Calu3 (cell line): ENCODE data around the gene FGFR1OP2. TPM values are rescaled to one million over a fixed set of nuclear protein-coding genes. Genes with fewer than 3 reads are reported as not detected.
"Not testable (repeated sequence)": the region's sequence is repeated elsewhere in the genome, so short reads cannot be mapped to it uniquely, and the experiment has no call there.

ENCODE experiments used
- BruUV-seq: library from RNA; stranded (reverse); fragments of 400-500 nt; replicated peaks from 2 replicates; lab custom pipeline; 2021; lab: Mats Ljungman, UMichigan
- CTCF ChIA-PET: fragments of 300-600 bp; sonication (Branson Sonifier 250); formaldehyde crosslinking; loops from one replicate; lab custom pipeline; 2022; ENCODE audit warnings: antibody characterized with exemption; lab: Charles Lee
- DNase-seq: peaks from one replicate; pipeline ENCODE4 v3.0.0; 2022
- H3K27ac Mint-ChIP-seq: one replicate; pipeline ENCODE4 v1.8.0; 2022; ENCODE audit warnings: mixed read lengths; ENCODE audit not compliant: unreplicated experiment
- H3K27me3 Mint-ChIP-seq: one replicate; pipeline ENCODE4 v1.8.0; 2022; ENCODE audit warnings: mixed read lengths; ENCODE audit not compliant: unreplicated experiment
- H3K36me3 Mint-ChIP-seq: one replicate; pipeline ENCODE4 v1.8.0; 2022; ENCODE audit warnings: mild to moderate bottlenecking, moderate library complexity, mixed read lengths; ENCODE audit not compliant: insufficient read depth, unreplicated experiment
- H3K4me1 Mint-ChIP-seq: one replicate; pipeline ENCODE4 v1.8.0; 2022; ENCODE audit warnings: mild to moderate bottlenecking, low read depth, mixed read lengths; ENCODE audit not compliant: unreplicated experiment
- H3K4me3 Mint-ChIP-seq: one replicate; pipeline ENCODE4 v1.8.0; 2022; ENCODE audit warnings: mild to moderate bottlenecking, low read depth, moderate library complexity, mixed read lengths; ENCODE audit not compliant: unreplicated experiment
- H3K9me3 Mint-ChIP-seq: one replicate; pipeline ENCODE4 v1.8.0; 2022; ENCODE audit warnings: low read depth, mixed read lengths; ENCODE audit not compliant: unreplicated experiment
- CTCF ChIP-seq: fragments of 200-600 bp; IDR thresholded peaks from one replicate; pipeline ENCODE4 v1.8.0; 2022; ENCODE audit warnings: antibody characterized with exemption; ENCODE audit not compliant: unreplicated experiment
- intact Hi-C: fragments of 100-400 bp; cut with micrococcal nuclease; formaldehyde crosslinking; loops from one replicate; pipeline ENCODE4 v1.10.0; 2022; ENCODE audit not compliant: unreplicated experiment
- total RNA-seq: library from RNA; stranded (reverse); gene quantifications from 2 replicates; pipeline ENCODE4 v1.2.3, GENCODE V29; 2022

The FGFR1OP2 gene
- total RNA-seq, 1 experiment from 2014 or later = 37.5 TPM

DNA sequence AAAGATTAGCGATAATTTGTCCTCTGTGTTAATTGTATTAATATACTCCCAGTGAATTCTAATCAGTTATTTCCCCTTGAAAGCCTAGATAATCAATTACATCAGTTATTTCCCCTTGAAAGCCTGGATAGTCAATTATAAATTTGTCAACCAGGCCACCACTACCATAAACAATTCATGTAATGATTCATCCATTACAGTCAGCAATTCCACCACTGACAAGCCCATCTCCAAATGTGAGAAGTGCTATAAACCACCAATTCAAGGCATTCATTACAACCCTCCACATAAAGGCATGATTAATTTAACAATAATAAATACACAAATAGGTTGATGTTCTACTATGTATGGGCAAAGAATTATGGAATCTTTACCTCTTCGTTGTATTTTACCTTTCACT is 41.4 kb upstream of the FGFR1OP2 start:
- Mint-ChIP-seq H3K4me1 (peaks cover 13% of the 10 kb centered on the region), H3K36me3 (peaks cover 4% of the 10 kb centered on the region), H3K27ac (no peak overlapping the region), H3K27me3 (no peaks in the 10 kb centered on the region), H3K9me3 (no peaks in the 10 kb centered on the region), H3K4me3 (no peak overlapping the region)
- no peak for DNase-seq
- TF ChIP-seq CTCF = no peak
- CTCF ChIA-PET = no interaction called here
- BruUV-seq = no TSS peak
- intact Hi-C loops = no loop called here

GRCh38 chr12:26903396-26903795 is 34.9 kb upstream of the FGFR1OP2 start:
- intact Hi-C loops, H3K9me3 Mint-ChIP-seq, H3K27me3 Mint-ChIP-seq, H3K27ac Mint-ChIP-seq, H3K4me3 Mint-ChIP-seq, CTCF ChIA-PET, BruUV-seq, DNase-seq: not testable (repeated sequence)
- Mint-ChIP-seq H3K4me1 (peaks cover 13% of the 10 kb centered on the region), H3K36me3 (peaks cover 11% of the 10 kb centered on the region)

- no peak for TF ChIP-seq CTCF
- Mint-ChIP-seq H3K27ac (no peak overlapping the region), H3K9me3 (no peaks in the 10 kb centered on the region), H3K36me3 (peaks cover 7% of the 10 kb centered on the region), H3K4me3 (no peak overlapping the region), H3K4me1 (peaks cover 5% of the 10 kb centered on the region), H3K27me3 (no peaks in the 10 kb centered on the region)
- no TSS peak for BruUV-seq
- intact Hi-C loops = no loop called here
- DNase-seq = no peak
- CTCF ChIA-PET = interaction anchor here (0.6 kb wide), 1 partner anchor 30 kb away, joined by 3 read pairs; no protein-coding TSS in a partner anchor
Measured at GRCh38 chr12:26906024-26906423, 32.2 kb upstream of the FGFR1OP2 start.

DNA sequence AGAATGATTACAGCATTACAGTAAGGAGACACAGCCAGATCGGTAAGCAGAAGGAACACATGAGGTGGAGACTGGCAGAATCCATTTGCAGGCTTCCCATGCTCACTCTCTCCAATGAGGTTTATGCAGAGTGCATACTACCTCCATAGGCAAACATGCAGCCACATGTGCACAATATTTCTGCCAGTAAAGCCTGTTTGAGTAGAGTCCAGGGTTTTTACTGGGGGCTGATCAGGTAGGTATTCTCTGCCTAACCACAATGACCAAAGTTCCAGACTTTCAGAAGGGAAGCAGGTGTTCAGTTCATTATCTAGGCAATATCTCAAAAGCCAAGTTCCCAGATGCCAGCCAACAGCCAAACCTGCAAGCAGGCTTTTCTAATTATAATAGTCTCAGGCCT is 31.6 kb upstream of the FGFR1OP2 start:
- CTCF ChIA-PET = no interaction called here
- BruUV-seq = no TSS peak
- H3K27ac Mint-ChIP-seq = no peak overlapping the region
- intact Hi-C loops = no loop called here
- no peaks in the 10 kb centered on the region for H3K27me3 Mint-ChIP-seq
- no peak for DNase-seq
- peaks cover 7% of the 10 kb centered on the region for H3K36me3 Mint-ChIP-seq
- H3K4me3 Mint-ChIP-seq = no peak overlapping the region
- H3K9me3 Mint-ChIP-seq = no peaks in the 10 kb centered on the region
- H3K4me1 Mint-ChIP-seq = no peaks in the 10 kb centered on the region
- TF ChIP-seq CTCF = no peak

- H3K9me3 Mint-ChIP-seq = no peaks in the 10 kb centered on the region
- no TSS peak for BruUV-seq
- CTCF ChIA-PET = interaction anchor here (0.6 kb wide), 1 partner anchor 1764 kb away, joined by 3 read pairs; no protein-coding TSS in a partner anchor
- no peak for DNase-seq
- H3K27ac Mint-ChIP-seq = no peak overlapping the region
- no peak for TF ChIP-seq CTCF
- no peaks in the 10 kb centered on the region for H3K27me3 Mint-ChIP-seq
- H3K4me3 Mint-ChIP-seq = no peak overlapping the region
- H3K36me3 Mint-ChIP-seq = peaks cover 12% of the 10 kb centered on the region
- intact Hi-C loops = no loop called here
- H3K4me1 Mint-ChIP-seq = peaks cover 8% of the 10 kb centered on the region
Measured at GRCh38 chr12:26918321-26919215, 19.7 kb upstream of the FGFR1OP2 start.
